Measurements from ENCODE around the gene PHAF1. TPM values are rescaled to one million over a fixed set of nuclear protein-coding genes. Genes with fewer than 3 reads are reported as not detected.

Gene PHAF1
- total and polyA plus RNA-seq, 4 donors, result 26.6 to 42.4 (median 28.4) TPM

DNA sequence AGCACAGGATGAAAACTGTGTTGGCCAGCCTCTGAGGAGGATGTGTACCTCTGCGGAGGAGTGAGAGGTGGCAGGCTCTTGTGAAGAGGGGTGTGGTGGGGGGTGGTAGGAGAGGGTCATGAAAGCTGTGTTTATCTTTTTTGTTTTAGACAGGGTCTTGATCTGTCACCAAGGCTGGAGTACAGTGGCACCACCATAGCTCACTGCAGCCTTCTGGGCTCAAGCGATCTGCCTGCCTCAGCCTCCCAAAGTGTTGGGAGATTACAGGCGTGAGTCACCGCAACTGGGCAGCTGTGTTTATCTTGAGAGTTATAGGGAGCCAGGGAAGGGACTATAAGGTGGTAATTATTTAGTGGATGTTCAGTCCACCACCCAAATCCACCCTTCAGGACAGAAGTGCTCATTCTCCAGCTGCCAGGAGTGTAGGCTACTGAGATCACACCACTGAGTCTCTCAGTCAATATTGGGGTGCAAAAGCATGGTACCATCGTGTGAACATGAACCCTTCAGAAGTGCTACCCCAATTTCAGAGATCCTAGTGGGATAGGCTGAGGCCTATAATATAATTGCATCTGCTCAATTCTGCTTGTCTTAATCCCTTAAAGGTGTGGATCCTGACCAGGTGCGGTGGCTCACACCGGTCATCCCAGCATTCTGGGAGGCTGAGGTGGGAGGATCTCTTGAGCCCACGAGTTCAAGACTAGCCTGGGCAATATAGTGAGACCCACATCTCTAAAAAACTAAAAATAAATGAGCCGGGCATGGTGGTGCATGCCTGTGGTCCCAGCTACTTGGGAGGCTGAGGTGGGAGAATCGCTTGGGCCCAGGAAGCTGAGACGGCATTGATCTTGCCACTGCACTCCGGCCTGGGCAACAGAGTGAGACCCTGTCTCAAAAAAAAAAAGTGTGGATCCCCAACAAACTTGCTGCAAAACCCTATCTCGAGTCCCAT is 81.0 kb downstream of the PHAF1 start (continued):
- TF ChIP-seq, protein P1, sequence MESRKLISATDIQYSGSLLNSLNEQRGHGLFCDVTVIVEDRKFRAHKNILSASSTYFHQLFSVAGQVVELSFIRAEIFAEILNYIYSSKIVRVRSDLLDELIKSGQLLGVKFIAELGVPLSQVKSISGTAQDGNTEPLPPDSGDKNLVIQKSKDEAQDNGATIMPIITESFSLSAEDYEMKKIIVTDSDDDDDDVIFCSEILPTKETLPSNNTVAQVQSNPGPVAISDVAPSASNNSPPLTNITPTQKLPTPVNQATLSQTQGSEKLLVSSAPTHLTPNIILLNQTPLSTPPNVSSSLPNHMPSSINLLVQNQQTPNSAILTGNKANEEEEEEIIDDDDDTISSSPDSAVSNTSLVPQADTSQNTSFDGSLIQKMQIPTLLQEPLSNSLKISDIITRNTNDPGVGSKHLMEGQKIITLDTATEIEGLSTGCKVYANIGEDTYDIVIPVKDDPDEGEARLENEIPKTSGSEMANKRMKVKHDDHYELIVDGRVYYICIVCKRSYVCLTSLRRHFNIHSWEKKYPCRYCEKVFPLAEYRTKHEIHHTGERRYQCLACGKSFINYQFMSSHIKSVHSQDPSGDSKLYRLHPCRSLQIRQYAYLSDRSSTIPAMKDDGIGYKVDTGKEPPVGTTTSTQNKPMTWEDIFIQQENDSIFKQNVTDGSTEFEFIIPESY (IDR thresholded peaks at IDR 0.05), result no peak
- TF ChIP-seq, protein P2, sequence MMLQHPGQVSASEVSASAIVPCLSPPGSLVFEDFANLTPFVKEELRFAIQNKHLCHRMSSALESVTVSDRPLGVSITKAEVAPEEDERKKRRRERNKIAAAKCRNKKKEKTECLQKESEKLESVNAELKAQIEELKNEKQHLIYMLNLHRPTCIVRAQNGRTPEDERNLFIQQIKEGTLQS (IDR thresholded peaks at IDR 0.05), result no peak
- TF ChIP-seq EGR1 (IDR thresholded peaks at IDR 0.05; ENCODE audit: low read depth in 2 of 2), result no peak
- TF ChIP-seq SP1 (IDR thresholded peaks at IDR 0.05), result no peak
- no peak for TF ChIP-seq GABPA (IDR thresholded peaks at IDR 0.05 in 1 of 2, conservative IDR thresholded peaks at IDR 0.05 in 1 of 2)
- TF ChIP-seq TAF1 (conservative IDR thresholded peaks at IDR 0.05), result no peak
- TF ChIP-seq HNF4A (conservative IDR thresholded peaks at IDR 0.05), result no peak

DNA sequence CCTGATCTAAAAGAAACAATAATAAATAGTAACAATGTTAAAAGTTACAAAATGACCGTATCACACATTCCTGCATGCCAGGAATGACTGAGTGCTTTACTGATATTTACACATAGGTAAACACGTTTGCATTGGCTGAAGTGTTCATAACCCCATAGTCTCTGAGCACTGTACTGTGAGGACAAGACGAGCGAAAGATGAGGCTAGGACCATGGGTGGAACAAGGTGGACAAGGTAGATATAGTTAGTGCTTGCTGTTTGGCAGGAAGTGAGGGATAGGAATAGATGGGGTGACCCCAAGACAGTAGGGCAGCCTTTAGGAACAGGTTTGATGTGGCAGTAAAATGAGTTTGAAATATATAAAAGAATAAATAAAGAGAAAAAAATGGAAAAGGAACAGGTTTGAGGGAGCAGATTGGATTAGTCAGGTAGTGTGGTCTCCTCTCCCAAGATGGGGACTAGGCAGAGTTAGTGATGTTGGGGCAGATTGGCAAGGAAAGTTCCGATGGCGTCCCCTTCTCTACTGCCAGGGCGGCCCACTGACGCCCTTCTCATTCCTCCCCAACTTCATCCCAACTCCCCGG is 81.8 kb downstream of the PHAF1 start:
- Histone ChIP-seq H3K9ac (ENCODE audit: low read depth in 1 of 2, low read length in 2 of 2) (no peak overlapping the region), H3K27me3 (ENCODE audit: control insufficient read depth in 4 of 4, insufficient read depth in 4 of 4, low read length in 3 of 4) (no peaks in the 10 kb centered on the region), H3K4me3 (ENCODE audit: low read depth in 1 of 3, low read length in 3 of 3) (no peak overlapping the region), H3K9me3 (ENCODE audit: control insufficient read depth in 4 of 4, low read length in 3 of 4) (no peaks in the 10 kb centered on the region), H3K27ac (ENCODE audit: low read depth in 1 of 2, low read length in 2 of 2) (no peak overlapping the region), H3K36me3 (ENCODE audit: control insufficient read depth in 4 of 4, insufficient read depth in 3 of 4, low read depth in 1 of 4, low read length in 3 of 4) (peaks cover 10 to 24% (median 19%) of the 10 kb centered on the region in 4 donors), H3K4me1 (ENCODE audit: control insufficient read depth in 4 of 4, insufficient read depth in 4 of 4, low read length in 3 of 4) (peaks cover 8 to 26% (median 22%) of the 10 kb centered on the region in 4 donors)
- TF ChIP-seq, protein P3, sequence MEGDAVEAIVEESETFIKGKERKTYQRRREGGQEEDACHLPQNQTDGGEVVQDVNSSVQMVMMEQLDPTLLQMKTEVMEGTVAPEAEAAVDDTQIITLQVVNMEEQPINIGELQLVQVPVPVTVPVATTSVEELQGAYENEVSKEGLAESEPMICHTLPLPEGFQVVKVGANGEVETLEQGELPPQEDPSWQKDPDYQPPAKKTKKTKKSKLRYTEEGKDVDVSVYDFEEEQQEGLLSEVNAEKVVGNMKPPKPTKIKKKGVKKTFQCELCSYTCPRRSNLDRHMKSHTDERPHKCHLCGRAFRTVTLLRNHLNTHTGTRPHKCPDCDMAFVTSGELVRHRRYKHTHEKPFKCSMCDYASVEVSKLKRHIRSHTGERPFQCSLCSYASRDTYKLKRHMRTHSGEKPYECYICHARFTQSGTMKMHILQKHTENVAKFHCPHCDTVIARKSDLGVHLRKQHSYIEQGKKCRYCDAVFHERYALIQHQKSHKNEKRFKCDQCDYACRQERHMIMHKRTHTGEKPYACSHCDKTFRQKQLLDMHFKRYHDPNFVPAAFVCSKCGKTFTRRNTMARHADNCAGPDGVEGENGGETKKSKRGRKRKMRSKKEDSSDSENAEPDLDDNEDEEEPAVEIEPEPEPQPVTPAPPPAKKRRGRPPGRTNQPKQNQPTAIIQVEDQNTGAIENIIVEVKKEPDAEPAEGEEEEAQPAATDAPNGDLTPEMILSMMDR (IDR thresholded peaks at IDR 0.05; ENCODE audit: low read depth, low read length, missing input control), result no peak
- TF ChIP-seq JUND (IDR thresholded peaks at IDR 0.05), result no peak
- no peak for TF ChIP-seq RAD21 (IDR thresholded peaks at IDR 0.05)
- TF ChIP-seq NR2F2 (IDR thresholded peaks at IDR 0.05), result no peak
- TF ChIP-seq HNF4A (conservative IDR thresholded peaks at IDR 0.05), result no peak
- TF ChIP-seq, protein P4, sequence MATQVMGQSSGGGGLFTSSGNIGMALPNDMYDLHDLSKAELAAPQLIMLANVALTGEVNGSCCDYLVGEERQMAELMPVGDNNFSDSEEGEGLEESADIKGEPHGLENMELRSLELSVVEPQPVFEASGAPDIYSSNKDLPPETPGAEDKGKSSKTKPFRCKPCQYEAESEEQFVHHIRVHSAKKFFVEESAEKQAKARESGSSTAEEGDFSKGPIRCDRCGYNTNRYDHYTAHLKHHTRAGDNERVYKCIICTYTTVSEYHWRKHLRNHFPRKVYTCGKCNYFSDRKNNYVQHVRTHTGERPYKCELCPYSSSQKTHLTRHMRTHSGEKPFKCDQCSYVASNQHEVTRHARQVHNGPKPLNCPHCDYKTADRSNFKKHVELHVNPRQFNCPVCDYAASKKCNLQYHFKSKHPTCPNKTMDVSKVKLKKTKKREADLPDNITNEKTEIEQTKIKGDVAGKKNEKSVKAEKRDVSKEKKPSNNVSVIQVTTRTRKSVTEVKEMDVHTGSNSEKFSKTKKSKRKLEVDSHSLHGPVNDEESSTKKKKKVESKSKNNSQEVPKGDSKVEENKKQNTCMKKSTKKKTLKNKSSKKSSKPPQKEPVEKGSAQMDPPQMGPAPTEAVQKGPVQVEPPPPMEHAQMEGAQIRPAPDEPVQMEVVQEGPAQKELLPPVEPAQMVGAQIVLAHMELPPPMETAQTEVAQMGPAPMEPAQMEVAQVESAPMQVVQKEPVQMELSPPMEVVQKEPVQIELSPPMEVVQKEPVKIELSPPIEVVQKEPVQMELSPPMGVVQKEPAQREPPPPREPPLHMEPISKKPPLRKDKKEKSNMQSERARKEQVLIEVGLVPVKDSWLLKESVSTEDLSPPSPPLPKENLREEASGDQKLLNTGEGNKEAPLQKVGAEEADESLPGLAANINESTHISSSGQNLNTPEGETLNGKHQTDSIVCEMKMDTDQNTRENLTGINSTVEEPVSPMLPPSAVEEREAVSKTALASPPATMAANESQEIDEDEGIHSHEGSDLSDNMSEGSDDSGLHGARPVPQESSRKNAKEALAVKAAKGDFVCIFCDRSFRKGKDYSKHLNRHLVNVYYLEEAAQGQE (IDR thresholded peaks at IDR 0.05), result no peak
- TF ChIP-seq FOXA2 (IDR thresholded peaks at IDR 0.05), result no peak
- no peak for TF ChIP-seq TAF1 (conservative IDR thresholded peaks at IDR 0.05)
- TF ChIP-seq SP1 (IDR thresholded peaks at IDR 0.05), result no peak
- TF ChIP-seq, protein P2 (IDR thresholded peaks at IDR 0.05), result no peak
- no peak for TF ChIP-seq RXRA (IDR thresholded peaks at IDR 0.05)
- no peak for TF ChIP-seq FOXA1 (IDR thresholded peaks at IDR 0.05)
- WGBS, result 28% methylated on average over 9 of the region's 9 CpGs
- no peak for DNase-seq (ENCODE audit: low spot score)
